ENCODE results near the gene KNDC1. TPM values are rescaled to one million over a fixed set of nuclear protein-coding genes. Genes with fewer than 3 reads are reported as not detected.

KNDC1 gene
- total RNA-seq, 4 donors from 2014 or later, result 0.42 to 1.7 (median 0.95) TPM

- Histone ChIP-seq H3K27ac (replicated peaks in 1 of 4) (no peak overlapping the region), H3K4me1 (peaks cover 0 to 6% (median 3%) of the 10 kb centered on the region in 4 donors), H3K4me3 (no peak overlapping the region), H3K9me3 (no peaks in the 10 kb centered on the region), H3K27me3 (peaks cover 0 to 50% (median 2%) of the 10 kb centered on the region in 4 donors), H3K36me3 (no peaks in the 10 kb centered on the region)
- TF ChIP-seq POLR2AphosphoS5 (IDR thresholded peaks at IDR 0.05) (no peak), POLR2A (IDR thresholded peaks at IDR 0.05; ENCODE audit: low read depth) (no peak), EP300 (IDR thresholded peaks at IDR 0.05) (no peak)
- TF ChIP-seq, protein P1, sequence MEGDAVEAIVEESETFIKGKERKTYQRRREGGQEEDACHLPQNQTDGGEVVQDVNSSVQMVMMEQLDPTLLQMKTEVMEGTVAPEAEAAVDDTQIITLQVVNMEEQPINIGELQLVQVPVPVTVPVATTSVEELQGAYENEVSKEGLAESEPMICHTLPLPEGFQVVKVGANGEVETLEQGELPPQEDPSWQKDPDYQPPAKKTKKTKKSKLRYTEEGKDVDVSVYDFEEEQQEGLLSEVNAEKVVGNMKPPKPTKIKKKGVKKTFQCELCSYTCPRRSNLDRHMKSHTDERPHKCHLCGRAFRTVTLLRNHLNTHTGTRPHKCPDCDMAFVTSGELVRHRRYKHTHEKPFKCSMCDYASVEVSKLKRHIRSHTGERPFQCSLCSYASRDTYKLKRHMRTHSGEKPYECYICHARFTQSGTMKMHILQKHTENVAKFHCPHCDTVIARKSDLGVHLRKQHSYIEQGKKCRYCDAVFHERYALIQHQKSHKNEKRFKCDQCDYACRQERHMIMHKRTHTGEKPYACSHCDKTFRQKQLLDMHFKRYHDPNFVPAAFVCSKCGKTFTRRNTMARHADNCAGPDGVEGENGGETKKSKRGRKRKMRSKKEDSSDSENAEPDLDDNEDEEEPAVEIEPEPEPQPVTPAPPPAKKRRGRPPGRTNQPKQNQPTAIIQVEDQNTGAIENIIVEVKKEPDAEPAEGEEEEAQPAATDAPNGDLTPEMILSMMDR (IDR thresholded peaks at IDR 0.05), result no peak
- intact Hi-C loops (cut with DNase I), result no loop called here
- no peak for DNase-seq (ENCODE audit: extremely low spot score)
- 95% methylated on average over 14 of the region's 83 CpGs for WGBS
These were observed 31.6 kb upstream of the KNDC1 start for GRCh38 chr10:133128126-133129070.

- intact Hi-C loops (cut with DNase I), result no loop called here
- Histone ChIP-seq H3K9me3 (no peaks in the 10 kb centered on the region), H3K27me3 (peaks cover 0 to 41% (median 2%) of the 10 kb centered on the region in 4 donors), H3K4me3 (no peak overlapping the region), H3K4me1 (peaks cover 0 to 6% (median 3%) of the 10 kb centered on the region in 4 donors), H3K27ac (replicated peaks in 1 of 4) (no peak overlapping the region), H3K36me3 (no peaks in the 10 kb centered on the region)
- 79% methylated on average over 34 of the region's 39 CpGs for WGBS
- DNase-seq (ENCODE audit: extremely low spot score), result no peak
- TF ChIP-seq POLR2AphosphoS5 (IDR thresholded peaks at IDR 0.05) (no peak), POLR2A (IDR thresholded peaks at IDR 0.05; ENCODE audit: low read depth) (no peak), EP300 (IDR thresholded peaks at IDR 0.05) (no peak)
- TF ChIP-seq, protein P1 (IDR thresholded peaks at IDR 0.05), result no peak
These were observed 30.8 kb upstream of the KNDC1 start for GRCh38 chr10:133129071-133129858.

GRCh38 chr10:133129859-133130495 lies 30.0 kb upstream of the KNDC1 start:
- 68% methylated on average over 17 of the region's 20 CpGs for WGBS
- H3K4me1 ChIP-seq, result peaks cover 0 to under 1% (median 0%) of the 10 kb centered on the region in 4 donors
- intact Hi-C loops (cut with DNase I), result no loop called here

GRCh38 chr10:133130602-133131001 lies 29.4 kb upstream of the KNDC1 start:
- no peaks in the 10 kb centered on the region for H3K9me3 ChIP-seq
- 84% methylated on average over 11 of the region's 11 CpGs for WGBS
- H3K36me3 ChIP-seq, result no peaks in the 10 kb centered on the region
- DNase-seq (ENCODE audit: extremely low spot score), result no peak
- TF ChIP-seq POLR2AphosphoS5 (IDR thresholded peaks at IDR 0.05), result no peak
- no peak for TF ChIP-seq EP300 (IDR thresholded peaks at IDR 0.05)
- TF ChIP-seq POLR2A (IDR thresholded peaks at IDR 0.05; ENCODE audit: low read depth), result no peak
- TF ChIP-seq, protein P1 (IDR thresholded peaks at IDR 0.05), result no peak
- intact Hi-C loops (cut with DNase I), result no loop called here
- H3K27ac ChIP-seq (replicated peaks in 1 of 4), result no peak overlapping the region
- peaks cover 0 to 28% (median 2%) of the 10 kb centered on the region in 4 donors for H3K27me3 ChIP-seq
- no peaks in the 10 kb centered on the region for H3K4me1 ChIP-seq
- no peak overlapping the region for H3K4me3 ChIP-seq

More at GRCh38 chr10:133129859-133130495, 30.0 kb upstream of the KNDC1 start:
- H3K9me3 ChIP-seq, result no peaks in the 10 kb centered on the region
- no peak overlapping the region for H3K4me3 ChIP-seq
- peaks cover 0 to 34% (median 2%) of the 10 kb centered on the region in 4 donors for H3K27me3 ChIP-seq
- H3K27ac ChIP-seq (replicated peaks in 1 of 4), result no peak overlapping the region
- no peak for DNase-seq (ENCODE audit: extremely low spot score)
- H3K36me3 ChIP-seq, result no peaks in the 10 kb centered on the region
- TF ChIP-seq, protein P1 (IDR thresholded peaks at IDR 0.05), result no peak
- TF ChIP-seq EP300 (IDR thresholded peaks at IDR 0.05), result no peak
- TF ChIP-seq POLR2AphosphoS5 (IDR thresholded peaks at IDR 0.05), result no peak
- TF ChIP-seq POLR2A (IDR thresholded peaks at IDR 0.05; ENCODE audit: low read depth), result no peak

Measured in esophagus muscularis mucosa (tissue), 4 donors.